Kidney (tissue), 14 donors: ENCODE measurements around the gene ANKS6. TPM values are rescaled to one million over a fixed set of nuclear protein-coding genes. Genes with fewer than 3 reads are reported as not detected.

Source experiments
- DNase-seq, 5 donors: peaks; one replicate each; pipeline ENCODE4 v3.0.0-alpha.2; 2013 to 2020
- FAIRE-seq: peaks from 2 replicates; lab custom pipeline; 2012; peaks lifted over from hg19 to GRCh38; lab: Jason Lieb, UNC
- H3K27ac ChIP-seq, 2 donors: one replicate each; pipeline ENCODE4 v1.7.0; 2013; ENCODE audit warnings: low read depth in 2 of 2, low read length in 2 of 2, inconsistent platforms in 1 of 2
- H3K27me3 ChIP-seq: one replicate; pipeline ENCODE4 v1.7.1; 2013; ENCODE audit warnings: low read length, inconsistent platforms; ENCODE audit not compliant: control insufficient read depth, insufficient read depth
- H3K36me3 ChIP-seq, 3 donors: one replicate each; pipeline versions ENCODE4 v1.7.0 to v1.7.1; 2013; ENCODE audit warnings: low read length in 3 of 3, control low read depth in 1 of 3, inconsistent platforms in 1 of 3; ENCODE audit not compliant: insufficient read depth in 3 of 3, control insufficient read depth in 2 of 3
- H3K4me1 ChIP-seq, 3 donors: one replicate each; pipeline versions ENCODE4 v1.7.0 to v1.7.1; 2013; ENCODE audit warnings: low read length in 3 of 3, inconsistent platforms in 1 of 3, low read depth in 1 of 3; ENCODE audit not compliant: control insufficient read depth in 2 of 3, insufficient read depth in 2 of 3
- H3K4me3 ChIP-seq, 3 donors: one replicate each; pipeline versions ENCODE4 v1.7.0 to v1.8.1; 2013; ENCODE audit warnings: low read length in 3 of 3, control low read depth in 1 of 3, inconsistent platforms in 1 of 3
- H3K9ac ChIP-seq, 3 donors: one replicate each; pipeline versions ENCODE4 v1.7.0 to v1.7.1; 2013; ENCODE audit warnings: low read length in 3 of 3, control low read depth in 1 of 3, inconsistent platforms in 1 of 3
- H3K9me3 ChIP-seq, 3 donors: one replicate each; pipeline versions ENCODE4 v1.7.0 to v1.7.1; 2013; ENCODE audit warnings: low read length in 3 of 3, control low read depth in 1 of 3, inconsistent platforms in 1 of 3; ENCODE audit not compliant: control insufficient read depth in 2 of 3, insufficient read depth in 1 of 3
- CTCF ChIP-seq: IDR thresholded peaks from 3 replicates; pipeline ENCODE4 v1.5.1; 2012; ENCODE audit warnings: mild to moderate bottlenecking, moderate library complexity, borderline replicate concordance; ENCODE audit not compliant: insufficient read depth; ENCODE audit errors: extremely low read depth
- intact Hi-C: fragments of 100-400 bp; cut with DNase I; formaldehyde crosslinking; loops from one replicate; pipeline ENCODE4 v1.11.1; 2022
- polyA plus RNA-seq: library from polyadenylated mRNA; stranded (reverse); fragments of 350-450 nt; fragmentation: Illumina TruSeq; extraction: RNeasy Lipid Tissue Mini Kit (QIAGEN cat#74804); gene quantifications from one replicate; pipeline ENCODE4 v1.2.3, GENCODE V29; 2014; ENCODE audit warnings: low read depth, low replicate concordance; ENCODE audit not compliant: insufficient read depth
- total RNA-seq: library from RNA; stranded (reverse); fragmentation: NEBNext Ultra II Directional; extraction: Animal tissue kit (Norgen Biotek cat#: 25700); gene quantifications from one replicate; pipeline ENCODE4 v1.2.1, GENCODE V29; 2021
- donor health status: control.
- donor health status: control.
- donor health status: control.
- donor health status: control.
- donor health status: control.
- donor health status: DM: yes; HTN: yes; CAD: no.
- donor health status: Normal renal cell carcinoma (clear cell type).

ANKS6 gene
- total and polyA plus RNA-seq, 2 donors from 2014 or later, result 22.0 to 31.8 TPM

GRCh38 chr9:98818764-98819163 lies 22.4 kb upstream of the ANKS6 start:
- H3K4me1 ChIP-seq, result no peaks in the 10 kb centered on the region
- intact Hi-C loops, result no loop called here

GRCh38 chr9:98815391-98815951 lies 19.1 kb upstream of the ANKS6 start:
- Histone ChIP-seq H3K4me3 (no peak overlapping the region), H3K9ac (no peak overlapping the region), H3K9me3 (no peaks in the 10 kb centered on the region), H3K36me3 (no peaks in the 10 kb centered on the region), H3K27ac (no peak overlapping the region), H3K27me3 (no peaks in the 10 kb centered on the region), H3K4me1 (no peaks in the 10 kb centered on the region)
- no peak for TF ChIP-seq CTCF
- FAIRE-seq (no peak), DNase-seq (no peak)
- intact Hi-C loops, result no loop called here

More at GRCh38 chr9:98818764-98819163, 22.4 kb upstream of the ANKS6 start:
- FAIRE-seq, result no peak
- no peaks in the 10 kb centered on the region for H3K9me3 ChIP-seq
- no peak for TF ChIP-seq CTCF
- H3K4me3 ChIP-seq, result no peak overlapping the region
- H3K27me3 ChIP-seq, result no peaks in the 10 kb centered on the region
- no peak for DNase-seq
- H3K9ac ChIP-seq, result no peak overlapping the region
- H3K36me3 ChIP-seq, result no peaks in the 10 kb centered on the region
- H3K27ac ChIP-seq, result no peak overlapping the region

- H3K36me3 ChIP-seq, result no peaks in the 10 kb centered on the region
- peaks cover 0 to 8% (median 0%) of the 10 kb centered on the region in 3 donors for H3K4me1 ChIP-seq
- intact Hi-C loops, result no loop called here
- no peak overlapping the region for H3K4me3 ChIP-seq
- no peak overlapping the region for H3K9ac ChIP-seq
- DNase-seq, result no peak
- TF ChIP-seq CTCF, result no peak
- H3K27me3 ChIP-seq, result no peaks in the 10 kb centered on the region
- no peak for FAIRE-seq
- no peaks in the 10 kb centered on the region for H3K9me3 ChIP-seq
- no peak overlapping the region for H3K27ac ChIP-seq
Measured at GRCh38 chr9:98811051-98811650, 14.8 kb upstream of the ANKS6 start.
